ENCODE data around the gene SH2D2A.

DNA sequence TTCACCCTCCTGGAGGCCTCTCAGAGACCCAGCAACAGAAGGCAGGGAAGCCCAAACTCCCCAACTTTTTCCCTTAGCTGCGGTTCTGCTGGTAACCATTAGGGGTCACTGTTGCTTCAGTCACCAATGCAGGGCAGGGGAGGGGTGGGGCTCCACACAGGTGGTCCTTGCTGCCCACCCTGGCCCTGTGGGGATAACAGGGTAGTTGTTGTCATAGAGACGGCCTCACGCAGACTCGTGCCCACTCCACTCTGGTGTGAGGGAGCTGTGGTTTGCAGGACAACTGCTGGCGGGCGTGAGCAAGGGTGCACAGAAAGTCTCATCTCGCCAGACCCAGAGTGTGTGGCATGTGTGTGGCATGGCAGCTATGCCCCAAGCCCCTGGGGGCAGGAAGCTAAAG is 22.3 kb upstream of the SH2D2A start:
- TF ChIP-seq, protein P1, sequence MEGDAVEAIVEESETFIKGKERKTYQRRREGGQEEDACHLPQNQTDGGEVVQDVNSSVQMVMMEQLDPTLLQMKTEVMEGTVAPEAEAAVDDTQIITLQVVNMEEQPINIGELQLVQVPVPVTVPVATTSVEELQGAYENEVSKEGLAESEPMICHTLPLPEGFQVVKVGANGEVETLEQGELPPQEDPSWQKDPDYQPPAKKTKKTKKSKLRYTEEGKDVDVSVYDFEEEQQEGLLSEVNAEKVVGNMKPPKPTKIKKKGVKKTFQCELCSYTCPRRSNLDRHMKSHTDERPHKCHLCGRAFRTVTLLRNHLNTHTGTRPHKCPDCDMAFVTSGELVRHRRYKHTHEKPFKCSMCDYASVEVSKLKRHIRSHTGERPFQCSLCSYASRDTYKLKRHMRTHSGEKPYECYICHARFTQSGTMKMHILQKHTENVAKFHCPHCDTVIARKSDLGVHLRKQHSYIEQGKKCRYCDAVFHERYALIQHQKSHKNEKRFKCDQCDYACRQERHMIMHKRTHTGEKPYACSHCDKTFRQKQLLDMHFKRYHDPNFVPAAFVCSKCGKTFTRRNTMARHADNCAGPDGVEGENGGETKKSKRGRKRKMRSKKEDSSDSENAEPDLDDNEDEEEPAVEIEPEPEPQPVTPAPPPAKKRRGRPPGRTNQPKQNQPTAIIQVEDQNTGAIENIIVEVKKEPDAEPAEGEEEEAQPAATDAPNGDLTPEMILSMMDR (conservative IDR thresholded peaks at IDR 0.05; ENCODE audit: low read length) = peak; percentile 94
- no peak for TF ChIP-seq EZH2phosphoT487 (IDR thresholded peaks at IDR 0.05; ENCODE audit: borderline replicate concordance, low read depth, low read length)
